ENCODE data around the gene SIRT2. TPM values are rescaled to one million over a fixed set of nuclear protein-coding genes. Genes with fewer than 3 reads are reported as not detected.

Gene SIRT2
- total RNA-seq, 2 donors from 2014 or later: 60.9 to 87.3 TPM

DNA sequence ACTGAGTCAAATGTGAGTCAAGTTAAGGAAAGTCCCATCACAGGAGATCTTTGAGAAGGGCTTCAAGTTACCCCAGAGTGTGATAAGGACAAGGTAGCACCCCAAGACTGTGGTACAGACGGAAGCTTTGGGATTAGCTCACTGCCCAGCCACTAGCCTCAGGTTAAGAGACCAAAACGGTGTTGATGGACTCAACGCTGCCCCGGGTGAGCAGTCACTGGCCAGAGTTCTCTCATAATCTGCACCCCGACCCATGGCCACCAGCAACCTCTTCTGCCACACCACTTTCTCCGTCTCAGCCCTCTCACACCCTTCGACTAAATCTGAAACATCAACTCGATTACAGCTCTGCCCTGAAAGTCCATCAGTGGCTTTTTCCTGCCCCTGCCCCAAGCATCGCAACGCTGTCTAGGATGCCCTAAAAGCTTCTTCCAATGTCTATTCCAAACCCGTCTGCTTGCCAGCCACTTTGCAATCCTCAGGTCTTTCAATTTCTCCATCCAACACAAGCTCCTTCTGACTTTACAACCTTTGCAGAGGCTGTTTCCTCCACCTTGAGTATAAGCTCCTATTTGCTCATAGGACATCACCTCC is 55.2 kb downstream of the SIRT2 start:
- Mint-ChIP-seq H3K27me3 (no peaks in the 10 kb centered on the region), H3K9me3 (no peaks in the 10 kb centered on the region), H3K4me3 (peak overlapping the region; percentile 72), H3K4me1 (ENCODE audit: low read depth in 2 of 2) (peaks cover 71 to 77% of the 10 kb centered on the region in 2 donors), H3K27ac (peak overlapping the region; percentile 77 to 98), H3K36me3 (peaks cover 44% of the 10 kb centered on the region)
- ATAC-seq (no peak), DNase-seq (ENCODE audit: low spot score) (no peak)

DNA sequence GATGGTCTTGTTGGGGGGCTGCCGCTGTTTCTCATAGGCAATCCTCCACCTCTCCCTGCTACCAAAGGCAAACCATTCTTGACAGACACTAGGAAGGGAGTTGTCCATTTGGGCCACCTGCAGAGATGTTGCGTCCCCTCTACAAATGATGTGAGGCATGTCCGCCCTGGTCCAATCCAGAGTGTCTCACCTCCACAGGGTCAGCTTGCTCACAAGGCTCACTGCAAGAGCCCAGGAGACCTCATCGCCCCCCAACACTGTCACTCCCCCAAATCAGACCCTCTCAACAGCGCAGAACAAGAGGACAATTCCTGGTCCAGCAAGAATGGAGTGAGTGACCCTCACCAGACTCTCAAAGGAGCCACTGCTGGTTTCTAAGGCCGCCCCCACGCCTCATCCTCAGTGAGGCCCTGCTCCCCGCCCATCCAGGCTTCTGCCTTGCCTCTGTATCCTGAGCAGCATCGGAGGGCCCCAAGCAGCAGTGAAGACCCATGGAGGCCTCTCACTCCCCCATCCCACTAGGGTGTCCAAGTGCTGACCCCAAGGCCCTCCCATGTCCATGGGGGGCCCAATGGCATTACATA is 56.2 kb downstream of the SIRT2 start:
- Mint-ChIP-seq H3K9me3 (no peaks in the 10 kb centered on the region), H3K27me3 (no peaks in the 10 kb centered on the region), H3K36me3 (peaks cover 35% of the 10 kb centered on the region), H3K4me3 (peak overlapping the region; percentile 72), H3K27ac (peak overlapping the region; percentile 77 to 98), H3K4me1 (ENCODE audit: low read depth in 2 of 2) (peaks cover 68 to 73% of the 10 kb centered on the region in 2 donors)
- DNase-seq (ENCODE audit: low spot score): no peak
- peak in 1 of 2 donors; percentile 4 for ATAC-seq

DNA sequence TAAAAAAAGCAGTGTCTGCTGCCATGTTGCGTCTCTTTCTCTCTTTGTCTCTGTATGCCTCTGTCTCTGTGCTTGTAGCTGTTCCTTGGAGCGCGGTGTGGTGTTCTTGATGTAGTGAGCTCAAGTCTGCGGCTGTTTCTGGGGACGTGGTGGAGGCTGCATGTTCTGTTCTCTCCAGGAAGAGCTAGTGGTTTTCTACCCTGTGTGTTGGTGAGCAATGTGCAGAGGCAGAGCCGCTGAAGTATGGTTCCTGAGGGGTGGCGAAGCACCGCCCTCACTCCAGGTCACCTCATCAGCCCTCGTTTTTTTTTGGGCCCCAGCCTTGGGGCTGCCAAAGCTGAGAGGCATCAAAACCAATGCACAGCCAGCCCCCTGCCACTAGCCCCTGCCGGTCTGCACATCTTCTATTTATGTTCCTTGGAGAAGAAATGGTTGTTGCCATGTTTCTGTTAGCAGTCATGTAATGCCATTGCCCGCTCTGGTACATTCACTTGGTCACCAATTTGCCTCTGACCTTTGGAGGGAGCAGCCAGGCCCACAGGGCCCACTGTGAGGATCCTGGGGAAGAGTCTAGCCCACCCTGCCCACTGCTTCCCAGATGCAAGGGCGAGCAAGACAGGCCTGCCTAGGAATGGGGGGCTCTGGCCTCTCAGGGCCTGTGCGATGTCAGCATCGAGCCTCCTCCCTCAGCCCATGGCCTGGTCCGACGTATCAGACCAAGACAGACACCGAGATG is 56.8 kb downstream of the SIRT2 start:
- Mint-ChIP-seq H3K4me3 (peak overlapping the region; percentile 72), H3K36me3 (peaks cover 35% of the 10 kb centered on the region), H3K27ac (peak overlapping the region; percentile 77 to 98), H3K4me1 (ENCODE audit: low read depth in 2 of 2) (peaks cover 63 to 66% of the 10 kb centered on the region in 2 donors), H3K27me3 (no peaks in the 10 kb centered on the region), H3K9me3 (no peaks in the 10 kb centered on the region)
- ATAC-seq: peak; percentile 65 to 81
- peak; percentile 66 for DNase-seq (ENCODE audit: low spot score)

DNA sequence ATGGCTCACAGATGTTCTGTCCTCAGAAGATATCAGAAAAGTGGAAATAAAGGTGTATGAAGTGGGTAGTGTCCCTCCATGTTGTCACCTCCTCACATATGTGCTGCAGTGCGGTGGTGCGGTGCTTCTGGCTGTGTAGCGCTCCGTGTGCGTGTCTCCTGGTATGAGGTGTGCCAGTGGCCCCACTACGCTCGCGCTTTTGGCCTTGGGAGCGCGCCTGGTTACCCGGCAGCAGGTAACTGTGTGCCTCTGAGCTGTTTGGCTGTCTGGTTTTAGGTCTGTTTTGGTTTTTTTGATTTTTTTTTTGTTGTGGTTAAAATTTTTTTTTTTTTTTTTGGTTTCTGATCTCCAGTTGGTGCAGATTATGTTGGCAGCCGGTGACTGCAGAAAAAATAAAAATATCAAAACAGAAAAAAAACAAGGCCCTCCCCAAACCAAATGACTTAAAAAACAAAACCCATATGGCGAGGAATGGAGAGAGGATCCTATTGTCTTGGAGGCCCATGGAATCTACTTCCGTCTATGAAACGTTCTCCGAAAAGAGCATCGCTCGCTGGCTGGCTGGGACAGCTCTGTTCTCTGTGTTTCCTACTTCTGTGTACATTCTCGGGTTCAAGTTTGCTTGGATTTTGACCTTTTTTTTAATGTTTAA is 57.5 kb downstream of the SIRT2 start:
- ATAC-seq (no peak), DNase-seq (ENCODE audit: low spot score) (no peak)
- Mint-ChIP-seq H3K36me3 (peaks cover 35% of the 10 kb centered on the region), H3K9me3 (no peaks in the 10 kb centered on the region), H3K4me3 (peak overlapping the region; percentile 72), H3K27ac (peak overlapping the region; percentile 77 to 98), H3K4me1 (ENCODE audit: low read depth in 2 of 2) (peaks cover 58 to 59% of the 10 kb centered on the region in 2 donors), H3K27me3 (no peaks in the 10 kb centered on the region)

DNA sequence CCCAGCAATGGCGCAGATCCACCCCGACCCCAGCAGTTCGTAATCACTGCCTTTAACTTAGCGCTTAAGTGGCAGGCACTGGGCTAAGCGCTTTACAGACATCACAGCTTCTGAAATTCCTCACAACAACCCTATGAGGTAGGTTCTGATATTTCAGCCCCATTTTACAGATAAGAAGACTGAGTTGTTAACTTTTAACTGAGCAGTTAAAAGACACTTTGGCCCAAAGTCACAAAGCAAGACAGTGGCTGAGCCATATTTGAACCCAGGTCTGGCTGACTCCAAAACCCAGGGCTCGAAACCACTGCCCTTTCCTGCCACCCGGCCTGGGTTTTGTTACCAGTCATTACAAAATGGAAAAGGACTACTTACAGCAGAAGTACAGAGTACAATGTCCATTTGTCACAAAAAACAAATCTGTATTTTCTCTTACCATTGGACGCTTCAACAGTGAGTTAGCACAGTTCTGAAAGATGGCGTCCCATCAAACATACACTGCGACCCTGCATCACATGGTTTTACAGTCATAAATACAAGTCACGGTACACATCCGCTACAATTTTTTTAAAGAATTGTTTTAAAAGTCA is 58.1 kb downstream of the SIRT2 start:
- peaks cover 56 to 57% of the 10 kb centered on the region in 2 donors for H3K4me1 Mint-ChIP-seq (ENCODE audit: low read depth in 2 of 2)
- H3K9me3 Mint-ChIP-seq: no peaks in the 10 kb centered on the region
- no peak for ATAC-seq
- no peak overlapping the region for H3K4me3 Mint-ChIP-seq
- DNase-seq (ENCODE audit: low spot score): no peak
- H3K27ac Mint-ChIP-seq: peak overlapping the region; percentile 31 to 98
- H3K27me3 Mint-ChIP-seq: no peaks in the 10 kb centered on the region
- peaks cover 38% of the 10 kb centered on the region for H3K36me3 Mint-ChIP-seq

DNA sequence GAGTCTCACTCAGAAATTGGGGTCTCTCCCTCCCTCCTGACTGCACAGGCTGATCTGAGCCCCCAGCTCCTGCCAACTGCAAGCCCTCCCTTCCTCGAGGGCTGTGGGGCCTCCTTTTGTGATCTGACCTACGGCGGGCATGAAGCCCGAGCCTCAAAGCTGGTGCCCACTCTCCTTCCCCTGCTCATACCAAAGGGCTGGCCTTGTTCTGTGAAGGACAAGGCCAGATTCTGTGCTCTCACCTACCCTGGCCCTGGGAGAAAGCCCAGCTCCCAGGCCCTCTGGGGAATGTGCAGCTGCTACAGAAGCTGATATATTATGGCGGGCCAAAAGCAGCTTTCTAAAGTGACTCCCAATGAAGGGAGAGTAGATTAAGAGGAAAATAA is 58.8 kb downstream of the SIRT2 start:
- Mint-ChIP-seq H3K36me3 (peaks cover 31% of the 10 kb centered on the region), H3K4me3 (no peak overlapping the region), H3K4me1 (ENCODE audit: low read depth in 2 of 2) (peaks cover 49 to 50% of the 10 kb centered on the region in 2 donors), H3K9me3 (no peaks in the 10 kb centered on the region), H3K27ac (peak overlapping the region; percentile 31 to 64), H3K27me3 (no peaks in the 10 kb centered on the region)
- ATAC-seq (no peak), DNase-seq (ENCODE audit: low spot score) (no peak)

DNA sequence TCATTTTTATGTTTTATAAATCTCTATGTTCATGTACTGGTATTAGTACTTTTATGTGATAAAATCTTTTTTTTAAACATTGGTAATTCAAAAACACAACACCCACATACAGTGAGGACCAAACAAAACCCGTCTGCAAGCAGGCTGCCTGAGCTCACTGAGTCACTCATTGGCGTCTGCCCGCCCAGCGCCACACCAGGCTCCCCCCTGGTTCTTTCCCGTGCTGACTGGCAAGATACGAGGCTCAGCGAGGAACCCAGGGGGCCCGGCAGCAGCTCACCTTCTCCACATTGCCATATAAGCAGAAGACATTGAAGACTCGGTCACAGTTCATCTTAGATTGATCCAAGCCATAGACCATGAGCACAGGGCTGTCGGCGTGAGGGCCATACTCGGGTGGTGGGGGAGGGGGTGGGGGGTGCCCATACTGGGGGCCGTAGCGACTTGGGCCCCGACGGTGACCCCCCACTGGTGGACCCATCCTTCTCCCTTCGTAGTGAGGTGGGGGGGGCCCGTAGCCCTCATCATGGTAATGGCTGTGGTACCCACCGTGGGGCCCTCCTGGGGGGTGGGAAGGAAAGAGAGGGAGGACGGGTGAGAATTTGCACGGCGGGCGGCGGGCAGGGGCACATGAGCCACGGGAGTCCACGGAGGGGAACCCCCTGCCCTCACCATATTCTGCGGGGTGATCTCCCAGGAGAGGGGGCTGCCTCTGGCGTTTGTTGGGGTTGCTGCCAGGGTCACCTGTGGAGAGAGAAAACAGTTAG is 59.4 kb downstream of the SIRT2 start:
- no peaks in the 10 kb centered on the region for H3K27me3 Mint-ChIP-seq
- peak overlapping the region; percentile 51 to 64 for H3K27ac Mint-ChIP-seq
- peaks cover 26% of the 10 kb centered on the region for H3K36me3 Mint-ChIP-seq
- no peak overlapping the region for H3K4me3 Mint-ChIP-seq
- ATAC-seq (no peak), DNase-seq (ENCODE audit: low spot score) (no peak)
- peaks cover 44 to 46% of the 10 kb centered on the region in 2 donors for H3K4me1 Mint-ChIP-seq (ENCODE audit: low read depth in 2 of 2)
- no peaks in the 10 kb centered on the region for H3K9me3 Mint-ChIP-seq

DNA sequence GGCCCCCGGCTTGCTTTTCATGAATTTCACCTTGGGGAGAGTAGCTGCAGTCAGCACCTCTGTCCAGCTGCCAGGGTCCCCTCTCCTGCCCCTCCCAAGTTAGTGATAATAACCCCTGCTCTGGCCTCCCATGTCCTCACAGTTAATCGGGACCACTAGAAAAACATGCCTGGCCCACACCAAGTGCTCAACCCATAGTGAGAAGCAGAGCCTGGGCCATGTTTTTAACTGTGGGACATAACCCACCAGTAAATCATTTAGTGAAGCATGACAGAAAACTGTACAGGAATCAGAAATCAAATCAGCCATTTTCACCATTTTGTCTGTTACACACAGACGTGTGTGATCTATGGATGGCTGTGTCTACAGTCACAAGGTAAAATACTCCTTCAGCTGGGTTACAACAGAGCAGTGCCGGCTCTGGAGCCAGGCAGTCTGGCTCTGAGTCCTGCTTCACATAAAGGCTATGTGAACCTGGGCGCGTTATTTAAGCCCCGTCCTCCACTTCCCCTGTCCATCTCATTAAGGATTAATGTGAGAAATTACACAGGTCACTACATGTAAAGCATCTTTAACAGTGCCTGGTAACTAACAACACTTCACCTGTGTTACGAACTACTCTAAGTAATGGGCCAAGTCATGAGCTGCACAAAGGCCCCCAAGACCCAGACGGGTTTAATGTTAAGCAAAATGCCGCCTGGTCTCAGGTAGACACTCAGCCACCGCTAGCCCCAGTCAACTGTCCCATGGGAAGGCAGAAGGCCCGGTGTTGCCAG is 60.2 kb downstream of the SIRT2 start:
- no peak for ATAC-seq
- H3K4me3 Mint-ChIP-seq: no peak overlapping the region
- peaks cover 38 to 41% of the 10 kb centered on the region in 2 donors for H3K4me1 Mint-ChIP-seq (ENCODE audit: low read depth in 2 of 2)
- no peak for DNase-seq (ENCODE audit: low spot score)
- H3K27me3 Mint-ChIP-seq: no peaks in the 10 kb centered on the region
- peak overlapping the region; percentile 51 to 63 for H3K27ac Mint-ChIP-seq
- H3K36me3 Mint-ChIP-seq: peaks cover 19% of the 10 kb centered on the region
- H3K9me3 Mint-ChIP-seq: no peaks in the 10 kb centered on the region

DNA sequence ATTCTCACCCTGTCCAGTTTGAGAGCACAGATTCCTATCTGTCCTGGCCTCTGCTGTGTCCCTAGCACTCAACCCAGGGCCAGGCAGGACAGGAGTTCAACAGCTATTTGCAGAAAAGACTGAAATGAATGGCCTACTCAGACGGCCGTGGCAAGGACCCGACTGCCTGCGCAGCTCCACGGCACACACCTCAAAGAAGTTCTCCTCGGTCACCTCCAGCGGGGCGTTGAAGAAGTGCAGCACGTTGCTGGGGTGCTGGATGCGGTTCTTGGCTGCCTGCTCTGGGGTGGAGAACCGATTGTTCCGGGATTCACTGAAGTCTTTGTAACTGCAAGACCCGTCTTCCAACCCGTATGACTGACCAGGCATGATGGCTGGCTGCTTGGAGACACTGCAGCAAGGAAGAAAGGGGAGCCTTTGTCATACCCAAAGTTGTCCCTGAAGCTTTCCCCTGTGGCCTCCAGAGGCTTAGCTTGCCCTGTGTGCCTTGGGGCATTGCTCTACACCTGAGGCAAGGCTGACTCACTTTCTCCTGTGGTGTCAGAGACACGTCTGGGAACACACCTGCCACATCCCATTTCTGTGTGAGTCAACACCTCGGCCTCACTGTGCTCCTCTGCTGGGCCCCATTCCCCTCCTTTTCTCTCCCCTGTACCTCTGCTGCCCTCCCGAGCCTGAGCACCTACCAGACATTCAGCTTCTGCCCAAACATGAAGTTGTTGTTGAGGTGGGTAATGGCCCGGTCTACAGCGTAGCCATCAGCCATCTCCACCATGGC is 61.0 kb downstream of the SIRT2 start:
- ATAC-seq: peak in 1 of 2 donors; percentile 1
- Mint-ChIP-seq H3K27ac (peak overlapping the region; percentile 51 to 63), H3K4me1 (ENCODE audit: low read depth in 2 of 2) (peaks cover 30 to 33% of the 10 kb centered on the region in 2 donors)

DNA sequence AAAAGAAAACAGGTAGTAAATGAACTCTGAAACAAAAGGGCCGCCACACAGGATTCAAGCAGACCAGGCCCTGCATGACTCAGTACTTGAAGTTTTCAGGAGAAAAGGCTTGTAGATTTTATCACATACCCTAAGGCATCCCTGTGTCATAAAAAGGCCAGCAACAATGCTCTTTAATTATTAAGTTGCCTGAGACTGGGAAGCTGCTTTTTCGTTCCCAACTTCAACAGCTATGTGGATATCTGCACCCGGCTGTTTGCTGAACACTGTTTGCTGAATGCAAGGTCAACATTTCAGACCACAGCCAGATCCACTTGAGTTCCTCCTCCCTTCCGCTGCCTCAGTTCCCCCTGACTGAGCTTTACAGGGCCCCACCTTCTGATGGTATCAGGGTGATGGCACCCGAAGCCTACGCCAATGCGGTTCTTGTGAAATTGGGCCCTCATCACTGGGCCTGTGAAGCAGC is 61.7 kb downstream of the SIRT2 start:
- Mint-ChIP-seq H3K36me3 (peaks cover 12% of the 10 kb centered on the region), H3K9me3 (no peaks in the 10 kb centered on the region), H3K4me3 (no peak overlapping the region), H3K27me3 (no peaks in the 10 kb centered on the region), H3K27ac (no peak overlapping the region), H3K4me1 (ENCODE audit: low read depth in 2 of 2) (peaks cover 23 to 26% of the 10 kb centered on the region in 2 donors)
- DNase-seq (ENCODE audit: low spot score): no peak
- ATAC-seq: no peak

More for the DNA sequence above, 61.0 kb downstream of the SIRT2 start:
- DNase-seq (ENCODE audit: low spot score): no peak
- H3K4me3 Mint-ChIP-seq: no peak overlapping the region
- no peaks in the 10 kb centered on the region for H3K27me3 Mint-ChIP-seq
- peaks cover 12% of the 10 kb centered on the region for H3K36me3 Mint-ChIP-seq
- no peaks in the 10 kb centered on the region for H3K9me3 Mint-ChIP-seq

DNA sequence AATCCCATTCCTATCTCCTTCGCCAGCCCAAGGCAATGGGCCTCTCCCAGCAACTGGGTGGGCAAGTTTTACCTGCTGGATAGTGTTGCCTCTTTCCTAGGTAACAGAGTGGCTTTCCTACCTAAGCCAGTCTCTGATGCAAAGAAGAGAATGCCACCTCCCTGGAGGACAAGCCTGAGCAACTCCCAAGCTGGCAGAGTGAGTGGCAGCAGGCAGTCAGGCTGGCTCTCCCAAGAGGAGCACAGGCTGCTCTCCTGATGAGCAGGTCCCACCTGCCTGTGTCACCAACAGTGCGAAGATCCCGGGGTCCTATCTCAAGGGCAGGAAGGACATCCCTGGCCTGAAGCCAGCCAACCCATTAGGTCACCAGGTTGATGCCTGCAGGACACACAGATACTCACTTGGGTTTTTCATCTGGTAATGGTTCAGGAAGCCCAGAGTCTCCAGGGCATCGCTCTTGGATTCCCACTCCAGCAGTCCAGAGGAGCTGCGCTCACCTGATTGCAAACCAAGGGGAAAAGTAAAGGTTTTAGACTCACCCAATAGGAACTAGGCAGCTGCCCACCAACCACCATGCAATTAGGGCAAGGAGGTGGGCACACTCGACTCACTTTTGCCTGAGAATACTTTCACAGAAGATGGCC is 62.3 kb downstream of the SIRT2 start:
- Mint-ChIP-seq H3K4me1 (ENCODE audit: low read depth in 2 of 2) (peaks cover 21 to 24% of the 10 kb centered on the region in 2 donors), H3K27ac (peak overlapping the region in 1 of 2 donors; percentile 27), H3K27me3 (no peaks in the 10 kb centered on the region), H3K9me3 (no peaks in the 10 kb centered on the region), H3K4me3 (no peak overlapping the region), H3K36me3 (peaks cover 6% of the 10 kb centered on the region)
- no peak for DNase-seq (ENCODE audit: low spot score)
- ATAC-seq: no peak

All from natural killer cell treated with Interleukin-12 subunit alpha and Interleukin-12 subunit beta and Interleukin-15 and Interleukin-18, amount 100 ng/mL, for 72 hours (primary cell).